Gastroesophageal sphincter (tissue), 3 donors: ENCODE measurements around the gene OR2W3.

ENCODE experiments used
- POLR2AphosphoS5 ChIP-seq: sonication (generic); formaldehyde crosslinking; IDR thresholded peaks from one replicate; pipeline ENCODE4 v1.6.1; 2017; ENCODE audit warnings: antibody characterized with exemption
- TF ChIP-seq, protein P1 (sequence below), 4 experiments: fragments of 200-600 bp in 2 of 4; fragments of 450-650 bp in 2 of 4; sonication (generic) in 1 of 4; IDR thresholded peaks; one replicate each; pipeline ENCODE4 v1.5.1; 2017 to 2019; ENCODE audit warnings: antibody characterized with exemption in 4 of 4, mild to moderate bottlenecking in 2 of 4, moderate library complexity in 2 of 4

DNA sequence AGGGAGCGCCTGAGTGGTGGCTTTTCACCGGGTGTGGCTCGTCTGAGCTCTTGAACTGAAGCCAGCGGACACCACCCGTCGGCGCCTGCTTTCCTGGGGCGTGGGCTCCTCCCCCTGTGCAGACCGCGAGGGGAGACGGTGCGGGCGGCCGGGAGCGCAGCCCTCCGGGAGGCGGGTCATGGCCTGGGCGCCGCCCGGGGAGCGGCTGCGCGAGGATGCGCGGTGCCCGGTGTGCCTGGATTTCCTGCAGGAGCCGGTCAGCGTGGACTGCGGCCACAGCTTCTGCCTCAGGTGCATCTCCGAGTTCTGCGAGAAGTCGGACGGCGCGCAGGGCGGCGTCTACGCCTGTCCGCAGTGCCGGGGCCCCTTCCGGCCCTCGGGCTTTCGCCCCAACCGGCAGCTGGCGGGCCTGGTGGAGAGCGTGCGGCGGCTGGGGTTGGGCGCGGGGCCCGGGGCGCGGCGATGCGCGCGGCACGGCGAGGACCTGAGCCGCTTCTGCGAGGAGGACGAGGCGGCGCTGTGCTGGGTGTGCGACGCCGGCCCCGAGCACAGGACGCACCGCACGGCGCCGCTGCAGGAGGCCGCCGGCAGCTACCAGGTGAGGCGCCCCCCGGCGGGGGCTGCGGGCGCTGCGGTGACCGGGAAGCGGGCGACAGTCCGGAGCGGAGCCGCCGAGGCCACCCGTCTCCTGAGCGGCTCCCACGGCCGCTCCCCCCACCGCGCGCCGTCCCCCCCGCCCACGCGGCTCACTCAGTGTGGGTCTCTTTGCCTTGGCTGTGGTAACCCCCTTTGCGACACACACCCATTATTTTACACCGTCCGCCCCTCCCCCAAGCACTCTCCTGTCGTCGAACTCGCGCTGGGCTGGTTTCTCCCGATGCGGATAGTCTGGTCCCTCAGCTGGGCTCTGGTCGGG lies 38.1 kb upstream of the OR2W3 start, which contains the start of gene TRIM58:
- TF ChIP-seq, protein P1, sequence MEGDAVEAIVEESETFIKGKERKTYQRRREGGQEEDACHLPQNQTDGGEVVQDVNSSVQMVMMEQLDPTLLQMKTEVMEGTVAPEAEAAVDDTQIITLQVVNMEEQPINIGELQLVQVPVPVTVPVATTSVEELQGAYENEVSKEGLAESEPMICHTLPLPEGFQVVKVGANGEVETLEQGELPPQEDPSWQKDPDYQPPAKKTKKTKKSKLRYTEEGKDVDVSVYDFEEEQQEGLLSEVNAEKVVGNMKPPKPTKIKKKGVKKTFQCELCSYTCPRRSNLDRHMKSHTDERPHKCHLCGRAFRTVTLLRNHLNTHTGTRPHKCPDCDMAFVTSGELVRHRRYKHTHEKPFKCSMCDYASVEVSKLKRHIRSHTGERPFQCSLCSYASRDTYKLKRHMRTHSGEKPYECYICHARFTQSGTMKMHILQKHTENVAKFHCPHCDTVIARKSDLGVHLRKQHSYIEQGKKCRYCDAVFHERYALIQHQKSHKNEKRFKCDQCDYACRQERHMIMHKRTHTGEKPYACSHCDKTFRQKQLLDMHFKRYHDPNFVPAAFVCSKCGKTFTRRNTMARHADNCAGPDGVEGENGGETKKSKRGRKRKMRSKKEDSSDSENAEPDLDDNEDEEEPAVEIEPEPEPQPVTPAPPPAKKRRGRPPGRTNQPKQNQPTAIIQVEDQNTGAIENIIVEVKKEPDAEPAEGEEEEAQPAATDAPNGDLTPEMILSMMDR (IDR thresholded peaks at IDR 0.05): no peak
- no peak for TF ChIP-seq POLR2AphosphoS5
